ENCODE results near the gene CD53. TPM values are rescaled to one million over a fixed set of nuclear protein-coding genes. Genes with fewer than 3 reads are reported as not detected.

The CD53 gene
- total and polyA plus RNA-seq, 3 experiments from 2014 or later, result 190 to 1,104 (median 194) TPM

DNA sequence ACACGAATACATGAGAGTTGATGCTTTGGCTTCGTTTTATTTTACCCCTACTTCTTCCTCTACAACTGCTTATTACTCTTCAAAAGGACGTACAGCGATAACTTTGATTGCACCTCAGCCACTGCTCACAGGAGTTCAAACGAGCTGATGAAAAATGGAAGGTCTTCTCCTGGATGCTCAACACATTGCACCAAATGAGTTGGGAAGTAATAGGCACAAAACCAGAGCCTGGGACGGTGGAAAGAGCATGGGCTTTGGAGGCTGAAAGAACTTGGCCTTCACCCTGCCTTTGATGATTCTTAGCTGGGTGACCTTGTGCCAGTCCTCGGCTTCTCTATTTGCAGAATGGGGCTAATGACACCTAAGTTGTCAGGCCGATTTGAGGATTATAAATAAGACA, 4.8 kb downstream of the CD53 start:
- CTCF ChIA-PET, result interaction anchor here (1.2 kb wide), 1 partner anchor 13 kb away, joined by 3 read pairs; no protein-coding TSS in a partner anchor
- Histone ChIP-seq H3K4me3 (ENCODE audit: low read length) (peak overlapping the region; percentile 94), H3K27ac (ENCODE audit: low read depth, low read length) (peak overlapping the region; percentile 95), H3K9me3 (ENCODE audit: low read length) (no peaks in the 10 kb centered on the region), H3K27me3 (ENCODE audit: insufficient read depth, low read length, poor library complexity, severe bottlenecking) (no peaks in the 10 kb centered on the region), H3K36me3 (ENCODE audit: insufficient read depth, low read length) (peaks cover 4% of the 10 kb centered on the region), H3K4me1 (ENCODE audit: insufficient read depth, low read length) (peaks cover 67% of the 10 kb centered on the region)
- peaks cover 62 to 69% (median 69%) of the 10 kb centered on the region in 3 donors for H3K4me1 Mint-ChIP-seq
- no peaks in the 10 kb centered on the region for H3K9me3 Mint-ChIP-seq
- DNase-seq, result no peak
- H3K27ac Mint-ChIP-seq, result peak overlapping the region; percentile 85 to 99 (median 94)
- peaks cover 14 to 66% (median 16%) of the 10 kb centered on the region in 3 donors for H3K36me3 Mint-ChIP-seq
- H3K4me3 Mint-ChIP-seq, result peak overlapping the region; percentile 84 to 99 (median 98)
- POLR2A ChIA-PET, result interaction anchor here (0.5 kb wide), 1 partner anchor 33 kb away, joined by 3 read pairs; no protein-coding TSS in a partner anchor
- H3K27me3 Mint-ChIP-seq, result no peaks in the 10 kb centered on the region

- Histone ChIP-seq H3K27me3 (ENCODE audit: insufficient read depth, low read length, poor library complexity, severe bottlenecking) (no peaks in the 10 kb centered on the region), H3K4me3 (ENCODE audit: low read length) (no peak overlapping the region), H3K36me3 (ENCODE audit: insufficient read depth, low read length) (peaks cover 4% of the 10 kb centered on the region), H3K27ac (ENCODE audit: low read depth, low read length) (peak overlapping the region; percentile 95), H3K4me1 (ENCODE audit: insufficient read depth, low read length) (peaks cover 75% of the 10 kb centered on the region), H3K9me3 (ENCODE audit: low read length) (no peaks in the 10 kb centered on the region)
- CTCF ChIA-PET, result interaction anchor here (1.2 to 1.4 kb wide), 2 partner anchors 10 to 12 kb away, joined by 3 to 6 read pairs; no protein-coding TSS in a partner anchor
- Mint-ChIP-seq H3K36me3 (peaks cover 11 to 62% (median 18%) of the 10 kb centered on the region in 3 donors), H3K4me1 (peaks cover 69 to 75% (median 74%) of the 10 kb centered on the region in 3 donors), H3K4me3 (peak overlapping the region; percentile 84 to 99 (median 98)), H3K27ac (peak overlapping the region; percentile 28 to 99 (median 94)), H3K9me3 (no peaks in the 10 kb centered on the region), H3K27me3 (no peaks in the 10 kb centered on the region)
- POLR2A ChIA-PET, result no interaction called here
- DNase-seq, result no peak
Observed at GRCh38 chr1:110878591-110878990, 5.6 kb downstream of the CD53 start.

GRCh38 chr1:110878993-110879392, 6.0 kb downstream of the CD53 start:
- peak overlapping the region; percentile 95 for H3K27ac ChIP-seq (ENCODE audit: low read depth, low read length)
- no peaks in the 10 kb centered on the region for H3K9me3 ChIP-seq (ENCODE audit: low read length)
- H3K4me1 ChIP-seq (ENCODE audit: insufficient read depth, low read length), result peaks cover 79% of the 10 kb centered on the region
- no peaks in the 10 kb centered on the region for H3K27me3 ChIP-seq (ENCODE audit: insufficient read depth, low read length, poor library complexity, severe bottlenecking)
- Mint-ChIP-seq H3K27me3 (no peaks in the 10 kb centered on the region), H3K4me1 (peaks cover 72 to 79% (median 78%) of the 10 kb centered on the region in 3 donors), H3K27ac (peak overlapping the region; percentile 67 to 99 (median 97)), H3K4me3 (peak overlapping the region; percentile 59 to 99 (median 89)), H3K9me3 (no peaks in the 10 kb centered on the region), H3K36me3 (peaks cover 11 to 59% (median 18%) of the 10 kb centered on the region in 3 donors)
- CTCF ChIA-PET, result interaction anchor here (1.2 to 1.4 kb wide), 3 partner anchors 10 to 91 kb away, joined by 3 to 6 read pairs (median 4); no protein-coding TSS in a partner anchor
- DNase-seq, result no peak
- POLR2A ChIA-PET, result interaction anchor here (0.7 kb wide), 1 partner anchor 266 kb away, joined by 5 read pairs; no protein-coding TSS in a partner anchor
- H3K36me3 ChIP-seq (ENCODE audit: insufficient read depth, low read length), result peaks cover 4% of the 10 kb centered on the region
- H3K4me3 ChIP-seq (ENCODE audit: low read length), result peak overlapping the region; percentile 43

- Histone ChIP-seq H3K27ac (ENCODE audit: low read depth, low read length) (peak overlapping the region; percentile 95), H3K27me3 (ENCODE audit: insufficient read depth, low read length, poor library complexity, severe bottlenecking) (no peaks in the 10 kb centered on the region), H3K9me3 (ENCODE audit: low read length) (no peaks in the 10 kb centered on the region), H3K4me3 (ENCODE audit: low read length) (peak overlapping the region; percentile 39), H3K36me3 (ENCODE audit: insufficient read depth, low read length) (peaks cover 4% of the 10 kb centered on the region), H3K4me1 (ENCODE audit: insufficient read depth, low read length) (peaks cover 89% of the 10 kb centered on the region)
- ChIA-PET POLR2A (interaction anchor here (0.7 kb wide), 2 partner anchors 84 to 265 kb away, joined by 3 to 5 read pairs; no protein-coding TSS in a partner anchor), CTCF (interaction anchor here (1.2 to 1.6 kb wide), 3 partner anchors 9 to 261 kb away, joined by 4 to 6 read pairs (median 4); no protein-coding TSS in a partner anchor)
- H3K9me3 Mint-ChIP-seq, result no peaks in the 10 kb centered on the region
- peak in 4 of 5 donors; percentile 25 to 73 (median 46) for DNase-seq
- H3K27ac Mint-ChIP-seq, result peak overlapping the region; percentile 92 to 99 (median 98)
- H3K4me1 Mint-ChIP-seq, result peaks cover 82 to 89% (median 87%) of the 10 kb centered on the region in 3 donors
- H3K27me3 Mint-ChIP-seq, result no peaks in the 10 kb centered on the region
- H3K36me3 Mint-ChIP-seq, result peaks cover 11 to 56% (median 18%) of the 10 kb centered on the region in 3 donors
- H3K4me3 Mint-ChIP-seq, result peak overlapping the region; percentile 77 to 99 (median 89)
Observed at GRCh38 chr1:110879758-110880606, 7.0 kb downstream of the CD53 start.

GRCh38 chr1:110880708-110881374, 7.9 kb downstream of the CD53 start:
- Mint-ChIP-seq H3K27ac (peak overlapping the region; percentile 92 to 99 (median 98)), H3K4me1 (peaks cover 82 to 91% (median 86%) of the 10 kb centered on the region in 3 donors), H3K36me3 (peaks cover 8 to 50% (median 15%) of the 10 kb centered on the region in 3 donors), H3K4me3 (peak overlapping the region; percentile 77 to 99 (median 89)), H3K9me3 (no peaks in the 10 kb centered on the region), H3K27me3 (no peaks in the 10 kb centered on the region)
- Histone ChIP-seq H3K4me1 (ENCODE audit: insufficient read depth, low read length) (peaks cover 91% of the 10 kb centered on the region), H3K9me3 (ENCODE audit: low read length) (no peaks in the 10 kb centered on the region), H3K36me3 (ENCODE audit: insufficient read depth, low read length) (peaks cover 4% of the 10 kb centered on the region), H3K27me3 (ENCODE audit: insufficient read depth, low read length, poor library complexity, severe bottlenecking) (no peaks in the 10 kb centered on the region), H3K4me3 (ENCODE audit: low read length) (peak overlapping the region; percentile 39), H3K27ac (ENCODE audit: low read depth, low read length) (peak overlapping the region; percentile 95)
- ChIA-PET POLR2A (interaction anchor here (1.3 kb wide), 1 partner anchor 8 kb away, joined by 3 read pairs; no protein-coding TSS in a partner anchor), CTCF (interaction anchor here (1.6 kb wide), 1 partner anchor 261 kb away, joined by 4 read pairs; no protein-coding TSS in a partner anchor)
- peak; percentile 41 to 76 (median 73) for DNase-seq

GRCh38 chr1:110888049-110888448, 15.1 kb downstream of the CD53 start:
- Mint-ChIP-seq H3K4me3 (peak overlapping the region; percentile 42 to 77 (median 61)), H3K4me1 (peaks cover 87 to 98% (median 94%) of the 10 kb centered on the region in 3 donors), H3K36me3 (peaks cover 6 to 61% (median 27%) of the 10 kb centered on the region in 3 donors), H3K27me3 (no peaks in the 10 kb centered on the region), H3K9me3 (no peaks in the 10 kb centered on the region), H3K27ac (peak overlapping the region; percentile 49 to 94 (median 72))
- ChIA-PET POLR2A (interaction anchor here (1.0 kb wide), 1 partner anchor 16 kb away, joined by 3 read pairs; no protein-coding TSS in a partner anchor), CTCF (interaction anchor here (2.4 kb wide), 1 partner anchor 9 kb away, joined by 6 read pairs; no protein-coding TSS in a partner anchor)
- peaks cover 14% of the 10 kb centered on the region for H3K36me3 ChIP-seq (ENCODE audit: insufficient read depth, low read length)
- peak in 1 of 5 donors; percentile 45 for DNase-seq
- H3K27ac ChIP-seq (ENCODE audit: low read depth, low read length), result peak overlapping the region; percentile 1
- H3K27me3 ChIP-seq (ENCODE audit: insufficient read depth, low read length, poor library complexity, severe bottlenecking), result no peaks in the 10 kb centered on the region
- H3K9me3 ChIP-seq (ENCODE audit: low read length), result no peaks in the 10 kb centered on the region
- H3K4me3 ChIP-seq (ENCODE audit: low read length), result peak overlapping the region; percentile 6
- H3K4me1 ChIP-seq (ENCODE audit: insufficient read depth, low read length), result peaks cover 81% of the 10 kb centered on the region

DNA sequence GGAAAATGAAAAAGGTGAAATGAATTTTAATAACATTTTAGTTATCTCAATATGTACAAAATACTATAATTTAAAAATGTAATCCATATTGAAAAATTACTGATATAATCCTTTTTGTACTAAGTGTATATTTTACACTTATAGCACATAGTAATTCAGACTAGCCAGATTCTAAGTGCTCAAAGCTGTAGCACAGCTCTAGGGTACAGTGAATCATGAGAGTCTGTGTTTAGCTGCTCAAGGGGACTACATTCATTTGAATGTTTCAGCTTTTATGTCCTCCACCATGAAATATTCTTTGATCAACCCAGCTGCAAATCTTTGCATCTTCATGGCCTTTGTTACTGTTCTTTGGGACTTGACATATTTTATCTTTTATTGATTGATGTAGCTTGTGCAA, 15.7 kb downstream of the CD53 start:
- CTCF ChIA-PET, result interaction anchor here (2.4 kb wide), 1 partner anchor 9 kb away, joined by 6 read pairs; no protein-coding TSS in a partner anchor
- no peak for DNase-seq
- H3K4me1 Mint-ChIP-seq, result peaks cover 88 to 98% (median 94%) of the 10 kb centered on the region in 3 donors
- no peak overlapping the region for H3K27ac ChIP-seq (ENCODE audit: low read depth, low read length)
- H3K27me3 Mint-ChIP-seq, result no peaks in the 10 kb centered on the region
- H3K9me3 ChIP-seq (ENCODE audit: low read length), result no peaks in the 10 kb centered on the region
- no peak overlapping the region for H3K4me3 ChIP-seq (ENCODE audit: low read length)
- peaks cover 81% of the 10 kb centered on the region for H3K4me1 ChIP-seq (ENCODE audit: insufficient read depth, low read length)
- no peaks in the 10 kb centered on the region for H3K27me3 ChIP-seq (ENCODE audit: insufficient read depth, low read length, poor library complexity, severe bottlenecking)
- no peaks in the 10 kb centered on the region for H3K9me3 Mint-ChIP-seq
- peaks cover 19% of the 10 kb centered on the region for H3K36me3 ChIP-seq (ENCODE audit: insufficient read depth, low read length)
- peak overlapping the region in 4 of 7 donors; percentile 61 to 77 (median 64) for H3K4me3 Mint-ChIP-seq
- H3K36me3 Mint-ChIP-seq, result peaks cover 6 to 64% (median 26%) of the 10 kb centered on the region in 3 donors
- POLR2A ChIA-PET, result interaction anchor here (1.0 kb wide), 1 partner anchor 16 kb away, joined by 3 read pairs; no protein-coding TSS in a partner anchor
- H3K27ac Mint-ChIP-seq, result peak overlapping the region in 4 of 8 donors; percentile 51 to 94 (median 81)
